ENCODE results near the gene C1orf21. TPM values are rescaled to one million over a fixed set of nuclear protein-coding genes. Genes with fewer than 3 reads are reported as not detected.
A peak's percentile ranks its signal among the peaks of the same experiment; 100 is the strongest.

C1orf21 gene
- total RNA-seq, 1 experiment from 2014 or later = 15.0 TPM

DNA sequence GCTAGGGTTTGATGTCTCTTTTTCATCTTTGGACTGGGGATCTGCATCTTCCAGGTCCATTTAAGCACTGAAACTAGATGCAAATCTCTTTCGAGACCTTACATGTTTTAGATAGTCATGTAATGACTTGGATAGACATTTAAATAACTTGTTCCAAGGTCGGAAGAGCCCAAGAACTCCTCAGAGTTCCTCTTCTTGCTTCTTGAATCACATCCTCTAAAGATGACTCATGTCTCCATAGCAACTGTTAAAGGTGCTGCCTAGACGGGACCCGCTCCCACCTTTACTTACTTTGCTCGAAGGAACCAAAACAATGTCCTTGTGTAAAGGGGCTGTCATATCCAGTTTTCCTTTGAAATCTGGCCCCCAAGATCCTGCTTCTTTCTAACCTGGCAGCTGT lies 237.8 kb downstream of the C1orf21 start:
- DNase-seq (ENCODE audit: low read depth) = peak; percentile 60

DNA sequence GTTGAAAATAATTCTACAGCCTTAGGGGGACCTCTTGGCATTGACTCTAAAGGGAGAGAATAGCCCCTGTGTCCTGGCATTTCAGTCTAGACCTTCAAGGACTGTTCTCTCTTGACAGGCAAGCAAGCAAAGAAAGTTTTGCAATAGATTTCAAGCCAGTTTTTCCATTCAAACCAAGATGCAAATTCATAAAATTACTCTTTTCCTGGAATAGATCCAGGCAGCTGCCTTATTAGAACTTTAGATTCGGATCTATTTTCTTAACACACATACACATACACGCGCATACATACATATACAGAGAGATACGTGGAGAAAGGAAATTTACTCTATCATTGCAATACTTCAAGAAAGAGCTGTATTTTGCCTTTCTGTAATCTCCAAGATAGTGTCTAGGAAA lies 238.4 kb downstream of the C1orf21 start:
- no peak for DNase-seq (ENCODE audit: low read depth)

- no peak for DNase-seq (ENCODE audit: low read depth)
Observed at GRCh38 chr1:184626076-184627006, 239.5 kb downstream of the C1orf21 start.

DNA sequence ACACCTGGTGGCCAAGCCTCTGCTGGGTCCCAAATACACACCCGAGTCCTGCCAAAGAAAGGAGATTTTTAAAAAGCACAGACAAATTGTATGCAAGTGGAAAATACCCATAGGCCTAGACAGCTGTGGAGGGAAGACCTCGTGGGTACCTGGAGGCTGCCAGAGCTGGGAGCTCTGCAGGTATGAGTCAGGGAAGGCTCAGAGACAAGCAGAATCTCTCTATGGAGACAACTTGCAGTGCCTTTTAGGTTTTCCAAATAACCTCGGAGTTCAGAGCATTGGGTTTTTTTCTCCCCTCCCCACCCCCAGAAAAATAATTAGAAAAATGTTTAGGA lies 240.1 kb downstream of the C1orf21 start:
- DNase-seq (ENCODE audit: low read depth) = no peak

DNA sequence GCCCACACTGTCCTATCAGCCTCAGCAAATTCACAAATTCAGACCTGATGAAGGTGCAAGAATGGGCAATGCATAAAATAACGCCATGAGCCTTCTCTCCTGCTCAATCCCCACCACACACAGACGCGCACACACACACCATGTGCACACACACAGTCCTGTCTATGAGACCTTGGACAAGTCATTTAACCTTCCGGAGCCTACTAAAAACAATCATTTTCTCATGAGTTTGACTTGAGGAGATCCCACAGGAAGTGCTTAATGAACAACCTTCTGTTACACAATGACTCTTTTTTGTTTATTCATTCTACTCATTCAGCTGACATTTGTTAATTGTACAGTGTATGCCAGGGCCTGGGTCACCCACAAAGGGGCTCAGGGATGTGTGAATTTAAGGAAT lies 242.4 kb downstream of the C1orf21 start:
- DNase-seq (ENCODE audit: low read depth) = no peak

- DNase-seq (ENCODE audit: low read depth) = no peak
Observed at GRCh38 chr1:184630679-184631060, 243.8 kb downstream of the C1orf21 start.

DNA sequence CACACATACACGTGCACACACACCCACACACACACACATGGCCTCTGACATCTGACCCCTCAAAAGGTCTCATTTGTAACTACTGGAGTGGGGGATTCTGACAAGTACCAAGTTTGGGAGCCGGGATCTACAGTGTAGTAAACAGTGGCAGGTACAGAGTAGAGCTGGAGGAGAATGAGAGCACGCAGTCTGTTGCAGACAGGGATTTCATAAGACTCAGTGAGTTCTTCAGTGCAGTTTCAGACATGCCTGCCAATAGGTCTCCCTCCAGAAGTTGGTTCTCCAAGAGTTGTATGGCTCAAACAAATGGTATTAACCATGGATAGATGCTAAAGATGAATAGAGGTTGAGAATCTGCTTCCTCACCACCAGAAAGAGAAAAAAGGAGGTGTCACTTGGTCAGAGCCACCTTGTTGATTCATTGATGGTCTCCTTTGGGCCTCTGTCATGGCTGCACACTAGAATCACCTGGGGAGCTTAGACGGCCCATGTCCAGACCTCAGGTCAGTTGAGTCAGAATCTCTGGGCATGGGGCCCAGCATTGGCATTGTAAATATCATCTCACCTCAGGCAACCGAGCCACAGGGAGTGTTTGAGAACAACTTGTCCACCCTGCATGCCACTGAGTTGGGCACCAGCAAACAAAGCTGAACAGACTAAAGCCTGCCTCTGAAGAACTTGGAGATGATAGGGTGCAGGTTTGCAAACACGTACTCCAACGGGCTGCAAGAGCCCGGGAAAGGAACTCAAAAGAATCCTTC lies 245.8 kb downstream of the C1orf21 start:
- no peak for DNase-seq (ENCODE audit: low read depth)

GRCh38 chr1:184633785-184634184 lies 247.0 kb downstream of the C1orf21 start:
- no peak for DNase-seq (ENCODE audit: low read depth)

DNA sequence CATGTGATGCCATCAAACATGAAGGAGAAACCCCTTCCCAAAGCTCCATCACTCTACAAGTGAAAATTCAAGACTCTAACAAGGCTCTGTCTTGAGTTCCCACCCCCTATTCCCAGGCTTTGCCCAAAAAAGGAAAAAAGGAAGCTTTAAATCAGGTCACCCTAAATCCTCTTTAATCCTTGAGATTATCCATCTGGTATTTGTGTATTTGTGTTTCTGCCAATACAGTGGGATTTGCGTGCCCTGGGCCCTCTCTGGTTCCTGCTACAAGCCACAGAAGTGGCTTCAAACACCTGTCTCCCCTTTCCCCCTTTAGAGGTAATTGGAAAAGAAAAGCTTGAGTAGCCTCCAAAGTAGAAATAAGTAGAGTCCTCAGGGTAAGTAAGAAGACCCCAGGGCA lies 247.5 kb downstream of the C1orf21 start:
- no peak for DNase-seq (ENCODE audit: low read depth)

- DNase-seq (ENCODE audit: low read depth) = peak; percentile 50
Observed at GRCh38 chr1:184635347-184635979, 248.6 kb downstream of the C1orf21 start.

DNA sequence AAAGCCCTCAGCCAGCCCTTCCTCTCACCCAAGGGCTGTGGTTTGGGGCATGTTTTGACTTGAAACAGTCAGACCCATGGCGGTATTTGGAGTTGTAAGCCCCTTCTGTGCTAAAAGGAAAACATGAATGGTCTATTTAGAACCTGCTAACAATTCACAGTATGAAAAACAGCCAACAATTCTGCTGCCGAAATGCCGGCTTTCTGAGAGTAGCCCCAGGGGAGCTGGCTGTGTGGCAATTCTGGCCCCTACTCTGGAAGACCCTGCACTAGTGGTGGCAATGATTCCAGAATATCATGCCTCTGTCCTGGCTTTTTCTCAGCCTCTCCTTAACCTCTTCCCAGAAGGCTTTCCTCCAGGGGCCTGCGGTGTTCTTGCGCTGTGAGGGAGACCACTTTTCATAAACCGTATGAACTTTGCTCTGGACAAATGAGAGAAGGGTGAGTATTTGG lies 249.2 kb downstream of the C1orf21 start:
- DNase-seq (ENCODE audit: low read depth) = no peak

DNA sequence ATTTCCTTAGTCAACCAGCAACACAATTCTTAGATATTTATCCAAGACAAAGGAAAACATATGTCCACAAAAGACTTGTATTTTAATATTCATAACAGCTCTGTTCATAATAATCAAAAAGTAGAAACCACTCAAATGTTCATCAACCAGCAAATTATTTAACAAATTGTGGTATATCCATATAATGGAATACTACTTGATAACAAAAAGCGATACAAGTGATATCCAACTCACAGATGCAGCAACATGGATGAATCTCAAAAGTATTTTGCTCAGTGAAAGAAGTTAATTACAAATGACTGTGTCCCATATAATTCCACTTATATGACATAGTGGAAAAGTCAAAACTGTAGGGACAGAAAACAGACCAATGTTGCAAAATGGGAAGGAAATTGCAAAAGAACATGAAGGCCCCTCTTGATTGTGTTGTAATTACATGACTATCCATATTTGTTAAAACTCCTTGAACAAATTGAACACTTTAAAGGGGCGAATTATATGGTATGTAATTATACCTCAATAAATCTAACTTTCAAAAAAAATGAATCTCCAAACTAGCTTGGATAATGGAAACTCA lies 250.9 kb downstream of the C1orf21 start:
- DNase-seq (ENCODE audit: low read depth) = no peak

- no peak for DNase-seq (ENCODE audit: low read depth)
Observed at GRCh38 chr1:184639205-184639604, 252.4 kb downstream of the C1orf21 start.

DNA sequence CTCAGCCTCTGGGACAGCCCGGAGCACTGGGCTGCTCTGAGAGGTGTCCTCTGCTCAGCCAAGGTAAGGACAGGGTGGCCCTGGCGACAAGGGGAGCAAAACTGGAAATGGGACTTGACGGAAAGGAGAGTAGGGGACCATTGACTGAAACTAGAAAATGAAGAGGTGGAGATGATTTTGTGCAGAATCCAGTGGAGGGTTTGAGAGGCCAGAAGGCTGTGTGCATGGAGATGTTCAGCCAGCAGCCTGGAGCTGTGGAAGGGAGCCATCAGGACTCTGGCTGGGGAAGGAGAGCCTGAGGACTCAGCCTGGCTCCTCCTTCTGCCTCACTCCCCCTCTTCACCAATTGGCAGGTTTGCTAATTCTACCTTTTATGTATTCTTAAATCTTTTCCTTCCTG lies 253.7 kb downstream of the C1orf21 start:
- no peak for DNase-seq (ENCODE audit: low read depth)

DNA sequence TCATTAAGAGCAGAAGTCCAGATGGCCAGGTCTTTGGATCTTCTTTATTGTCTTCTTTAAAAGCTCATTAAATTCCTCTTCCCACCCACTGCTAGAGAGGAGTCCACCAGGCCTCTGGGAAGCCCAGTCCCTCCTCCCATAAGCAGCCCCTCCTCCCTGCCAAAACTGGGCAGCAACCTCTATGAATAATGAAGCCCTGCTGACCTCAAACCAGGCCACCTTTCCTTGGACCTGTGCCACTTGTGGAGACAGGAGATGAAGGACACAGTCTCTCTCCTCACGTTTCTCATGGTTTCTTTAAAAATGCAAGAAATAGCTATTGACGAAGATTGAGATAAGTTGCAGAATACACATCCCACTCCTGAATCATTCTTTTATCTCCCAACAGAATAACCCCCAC lies 255.1 kb downstream of the C1orf21 start:
- no peak for DNase-seq (ENCODE audit: low read depth)

- no peak for DNase-seq (ENCODE audit: low read depth)
Observed at GRCh38 chr1:184643661-184644060, 256.8 kb downstream of the C1orf21 start.

- no peak for DNase-seq (ENCODE audit: low read depth)
Observed at GRCh38 chr1:184644771-184645170, 257.9 kb downstream of the C1orf21 start.

GRCh38 chr1:184646178-184646701 lies 259.4 kb downstream of the C1orf21 start:
- no peak for DNase-seq (ENCODE audit: low read depth)

GRCh38 chr1:184646824-184647223 lies 260.0 kb downstream of the C1orf21 start:
- DNase-seq (ENCODE audit: low read depth) = no peak

DNA sequence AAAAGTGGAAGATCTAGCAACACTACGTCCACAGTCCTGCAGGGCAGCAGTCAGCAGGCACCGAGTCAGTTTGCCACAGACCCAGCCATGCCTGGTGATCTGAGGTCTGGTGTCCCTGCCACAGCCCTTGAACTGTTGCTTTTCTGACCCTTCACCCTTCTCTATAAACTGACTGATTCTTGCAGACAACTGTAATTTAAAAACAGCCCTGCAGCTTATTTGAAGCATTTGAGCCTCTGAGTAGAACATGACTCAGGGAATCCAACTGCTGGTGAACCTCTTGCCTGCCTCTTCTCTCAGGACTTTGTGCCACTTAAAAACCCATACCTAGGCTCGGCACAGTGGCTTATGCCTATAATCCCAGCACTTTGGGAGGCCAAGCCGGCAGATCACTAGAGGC lies 260.6 kb downstream of the C1orf21 start:
- DNase-seq (ENCODE audit: low read depth) = no peak

DNA sequence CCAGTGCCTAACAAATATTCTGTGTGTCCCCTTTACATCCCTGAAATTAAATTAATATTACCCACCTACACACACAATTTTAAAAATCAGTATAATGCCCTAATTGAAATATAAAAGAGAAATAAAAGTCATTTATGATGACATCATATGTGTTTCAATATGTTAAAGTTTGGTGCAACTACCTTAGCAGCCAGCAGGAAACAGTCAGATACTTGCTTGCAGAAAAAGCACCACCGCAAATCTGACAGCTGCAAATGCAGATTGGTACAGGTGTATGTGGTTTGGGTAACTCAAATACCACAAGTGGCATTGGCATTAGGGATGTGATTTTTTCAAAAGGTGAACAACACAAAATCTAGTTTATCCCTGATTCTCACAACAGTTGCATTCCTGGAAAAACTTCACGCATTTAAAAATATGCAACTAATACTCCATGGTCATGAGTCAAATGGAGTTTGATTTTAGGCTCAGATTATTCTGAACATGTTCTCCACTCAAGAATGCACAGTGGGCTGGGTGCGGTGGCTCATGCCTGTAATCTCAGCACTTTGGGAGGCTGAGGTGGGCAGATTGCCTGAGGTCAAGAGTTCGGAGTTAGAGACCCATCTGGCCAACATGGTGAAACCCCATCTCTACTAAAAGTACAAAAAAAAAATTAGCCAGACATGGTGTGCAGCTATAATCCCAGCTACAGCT lies 261.5 kb downstream of the C1orf21 start:
- no peak for DNase-seq (ENCODE audit: low read depth)

Data from HT1080 (cell line).